HG03469 (cell line): ENCODE data around the gene TTC13.
"Not testable (repeated sequence)": the region's sequence is repeated elsewhere in the genome, so short reads cannot be mapped to it uniquely, and the experiment has no call there.

Source experiments
- ATAC-seq: cut with Tn5 transposase; IDR thresholded peaks from one replicate; pipeline ENCODE4 v1.9.1; 2021; ENCODE audit warnings: mild to moderate bottlenecking, moderate library complexity, moderate number of reproducible peaks; ENCODE audit not compliant: unreplicated experiment

TTC13 gene

GRCh38 chr1:230978491-230979388 is at the start of gene TTC13, which contains the start of gene ARV1:
Gene TTC13, minus strand, starts transcription at chr1:230978861. Its CDS starts 31 bp downstream, at chr1:230978830.
Gene ARV1, plus strand, starts transcription at chr1:230979094. Its CDS starts 12 bp downstream, at chr1:230979106.
- ATAC-seq = peak; percentile 80

GRCh38 chr1:231027971-231028370 is 49.3 kb upstream of the TTC13 start:
- ATAC-seq = no peak

GRCh38 chr1:231027136-231027925 is 48.7 kb upstream of the TTC13 start:
- ATAC-seq = no peak

- ATAC-seq = no peak
These were observed 47.9 kb upstream of the TTC13 start for GRCh38 chr1:231026576-231026975.

GRCh38 chr1:231023150-231023549 is 44.5 kb upstream of the TTC13 start:
- ATAC-seq = no peak

GRCh38 chr1:231022543-231022942 is 43.9 kb upstream of the TTC13 start:
- ATAC-seq = not testable (repeated sequence)

- ATAC-seq = no peak
These were observed 42.9 kb upstream of the TTC13 start for GRCh38 chr1:231021540-231022031.

GRCh38 chr1:231020816-231021215 is 42.2 kb upstream of the TTC13 start:
- ATAC-seq = no peak

GRCh38 chr1:231020139-231020601 is 41.5 kb upstream of the TTC13 start:
- no peak for ATAC-seq

- no peak for ATAC-seq
These were observed 41.0 kb upstream of the TTC13 start for GRCh38 chr1:231019711-231020110.

GRCh38 chr1:231016966-231017365 is 38.3 kb upstream of the TTC13 start:
- no peak for ATAC-seq

- no peak for ATAC-seq
These were observed 37.6 kb upstream of the TTC13 start for GRCh38 chr1:231016234-231016633.

GRCh38 chr1:231013391-231014015 is 34.8 kb upstream of the TTC13 start:
- ATAC-seq = no peak

- ATAC-seq = no peak
These were observed 33.3 kb upstream of the TTC13 start for GRCh38 chr1:231011963-231012362.

- no peak for ATAC-seq
These were observed 32.7 kb upstream of the TTC13 start for GRCh38 chr1:231011360-231011759.

- not testable (repeated sequence) for ATAC-seq
These were observed 28.9 kb upstream of the TTC13 start for GRCh38 chr1:231007535-231007934.

- ATAC-seq = no peak
These were observed 23.2 kb upstream of the TTC13 start for GRCh38 chr1:231001892-231002291.

GRCh38 chr1:231000639-231001038 is 22.0 kb upstream of the TTC13 start:
- no peak for ATAC-seq

GRCh38 chr1:231000201-231000600 is 21.5 kb upstream of the TTC13 start:
- ATAC-seq = no peak

GRCh38 chr1:230994860-230995259 is 16.2 kb upstream of the TTC13 start:
- no peak for ATAC-seq
